ENCODE measurements around the gene PARD3.

- TF ChIP-seq NR1H2 (CRISPR knock-in tag; IDR thresholded peaks at IDR 0.05) (no peak), CTCF (IDR thresholded peaks at IDR 0.05) (no peak), NFE2L1 (CRISPR knock-in tag; IDR thresholded peaks at IDR 0.05) (no peak), MAX (CRISPR knock-in tag; IDR thresholded peaks at IDR 0.05) (no peak)
Measured at GRCh38 chr10:34824870-34825269, 9.8 kb upstream of the PARD3 start.
